Hepatocyte (in vitro differentiated cells): Measurements from ENCODE around the gene PLEKHA7. TPM values are rescaled to one million over a fixed set of nuclear protein-coding genes. Genes with fewer than 3 reads are reported as not detected.

ENCODE experiments used
- DNase-seq: peaks from one replicate; pipeline ENCODE4 v3.0.0-alpha.2; 2016; ENCODE audit warnings: low spot score
- H2AFZ ChIP-seq: fragments of 200-600 bp; sonication (generic); 2 replicates; pipeline ENCODE4 v1.6.0; 2016; ENCODE audit warnings: antibody characterized with exemption, mild to moderate bottlenecking
- H3K27ac ChIP-seq: fragments of 200-600 bp; sonication (generic); 2 replicates; pipeline ENCODE4 v1.5.1; 2016; ENCODE audit warnings: mild to moderate bottlenecking
- H3K27me3 ChIP-seq: fragments of 200-600 bp; sonication (generic); 2 replicates; pipeline ENCODE4 v1.6.1; 2016
- H3K36me3 ChIP-seq: fragments of 200-600 bp; sonication (generic); replicated peaks from 2 replicates; pipeline ENCODE4 v1.5.1; 2016; ENCODE audit warnings: low read depth; ENCODE audit not compliant: insufficient read depth
- H3K4me1 ChIP-seq: fragments of 200-600 bp; sonication (generic); 2 replicates; pipeline ENCODE4 v1.5.1; 2016; ENCODE audit warnings: mild to moderate bottlenecking, moderate library complexity; ENCODE audit not compliant: insufficient read depth
- H3K4me2 ChIP-seq: fragments of 200-600 bp; sonication (generic); 2 replicates; pipeline ENCODE4 v1.6.0; 2016
- H3K4me3 ChIP-seq: fragments of 200-600 bp; sonication (generic); 2 replicates; pipeline ENCODE4 v1.5.1; 2016; ENCODE audit warnings: mild to moderate bottlenecking
- H3K79me2 ChIP-seq: fragments of 200-600 bp; sonication (generic); 2 replicates; pipeline ENCODE4 v1.6.0; 2017; ENCODE audit warnings: mild to moderate bottlenecking
- H3K9me2 ChIP-seq: fragments of 200-600 bp; sonication (generic); replicated peaks from 2 replicates; pipeline ENCODE4 v1.6.0; 2017; ENCODE audit warnings: mild to moderate bottlenecking; ENCODE audit not compliant: insufficient read depth
- H3K9me3 ChIP-seq: fragments of 200-600 bp; sonication (generic); 2 replicates; pipeline ENCODE4 v1.5.1; 2016; ENCODE audit warnings: low read depth, mild to moderate bottlenecking
- H4K20me1 ChIP-seq: fragments of 200-600 bp; sonication (generic); 2 replicates; pipeline ENCODE4 v1.6.0; 2016; ENCODE audit warnings: mild to moderate bottlenecking; ENCODE audit not compliant: insufficient read depth, poor library complexity, severe bottlenecking
- CTCF ChIP-seq: fragments of 200-600 bp; sonication (generic); IDR thresholded peaks from 2 replicates; pipeline ENCODE4 v1.5.1; 2016; ENCODE audit warnings: antibody characterized with exemption, mild to moderate bottlenecking; ENCODE audit not compliant: poor library complexity
- EZH2 ChIP-seq: fragments of 200-600 bp; sonication (generic); IDR thresholded peaks from 2 replicates; pipeline ENCODE4 v1.6.1; 2016; ENCODE audit warnings: antibody characterized with exemption, mild to moderate bottlenecking, borderline replicate concordance
- EZH2phosphoT487 ChIP-seq: fragments of 200-600 bp; sonication (generic); IDR thresholded peaks from one replicate; pipeline ENCODE4 v1.6.1; 2018; ENCODE audit warnings: antibody characterized with exemption, mild to moderate bottlenecking, low read depth, moderate library complexity; ENCODE audit not compliant: unreplicated experiment, severe bottlenecking
- WGBS: methylation state at CpG from one replicate; pipeline ENCODE4 v1.1.6; 2016; ENCODE audit warnings: low lambda C conversion rate; ENCODE audit errors: missing lambda C conversion rate; 5-methylcytosine and 5-hydroxymethylcytosine counted together
- polyA plus RNA-seq: library from polyadenylated mRNA; unstranded; fragments of >200 nt; fragmentation: Nextera tagmentation; extraction: Ambion mirVana; gene quantifications from 2 replicates; pipeline ENCODE4 v1.2.1, GENCODE V29; 2016
- total RNA-seq: library from RNA; depleted of rRNA; stranded (reverse); fragments of >200 nt; gene quantifications from 2 replicates; pipeline ENCODE4 v1.2.3, GENCODE V29; 2014

Gene PLEKHA7
- total and polyA plus RNA-seq, 2 experiments from 2014 or later, result 16.7 to 35.6 TPM

- H3K9me3 ChIP-seq, result no peaks in the 10 kb centered on the region
- no peak overlapping the region for H3K4me2 ChIP-seq
- H3K4me1 ChIP-seq, result peaks cover 2% of the 10 kb centered on the region
- DNase-seq, result no peak
- H3K79me2 ChIP-seq, result peaks cover 3% of the 10 kb centered on the region
- TF ChIP-seq EZH2phosphoT487 (no peak), EZH2 (no peak), CTCF (no peak)
- H3K27me3 ChIP-seq, result no peaks in the 10 kb centered on the region
- H2AFZ ChIP-seq, result no peak overlapping the region
- no peaks in the 10 kb centered on the region for H3K36me3 ChIP-seq
- H3K9me2 ChIP-seq, result no peaks in the 10 kb centered on the region
- no peak overlapping the region for H3K27ac ChIP-seq
- 77% methylated on average over 7 of the region's 7 CpGs for WGBS
- no peak overlapping the region for H3K4me3 ChIP-seq
- H4K20me1 ChIP-seq, result no peaks in the 10 kb centered on the region
These were observed 199.7 kb downstream of the PLEKHA7 start for GRCh38 chr11:16814410-16815046.

- DNase-seq, result no peak
- H3K4me3 ChIP-seq, result no peak overlapping the region
- 95% methylated on average over 5 of the region's 5 CpGs for WGBS
- no peaks in the 10 kb centered on the region for H3K79me2 ChIP-seq
- H3K27ac ChIP-seq, result no peak overlapping the region
- H3K27me3 ChIP-seq, result no peaks in the 10 kb centered on the region
- no peaks in the 10 kb centered on the region for H3K36me3 ChIP-seq
- no peaks in the 10 kb centered on the region for H3K4me1 ChIP-seq
- no peaks in the 10 kb centered on the region for H3K9me2 ChIP-seq
- H2AFZ ChIP-seq, result no peak overlapping the region
- TF ChIP-seq EZH2, result no peak
- TF ChIP-seq EZH2phosphoT487, result no peak
- TF ChIP-seq CTCF, result no peak
- H4K20me1 ChIP-seq, result no peaks in the 10 kb centered on the region
- H3K4me2 ChIP-seq, result no peak overlapping the region
- H3K9me3 ChIP-seq, result no peaks in the 10 kb centered on the region
These were observed 201.1 kb downstream of the PLEKHA7 start for GRCh38 chr11:16813126-16813525.

- Histone ChIP-seq H3K27ac (peak overlapping the region; percentile 62), H3K36me3 (no peaks in the 10 kb centered on the region), H2AFZ (no peak overlapping the region), H3K79me2 (no peaks in the 10 kb centered on the region), H3K27me3 (no peaks in the 10 kb centered on the region), H3K4me3 (no peak overlapping the region), H3K4me2 (no peak overlapping the region), H3K9me3 (no peaks in the 10 kb centered on the region), H3K9me2 (no peaks in the 10 kb centered on the region), H4K20me1 (no peaks in the 10 kb centered on the region), H3K4me1 (no peaks in the 10 kb centered on the region)
- WGBS, result 61% methylated on average over 5 of the region's 5 CpGs
- TF ChIP-seq EZH2phosphoT487 (no peak), CTCF (no peak), EZH2 (no peak)
- peak; percentile 23 for DNase-seq
These were observed 201.9 kb downstream of the PLEKHA7 start for GRCh38 chr11:16812274-16812673.
